HG02763 (cell line): Measurements from ENCODE around the gene ZNF668.
A peak's percentile ranks its signal among the peaks of the same experiment; 100 is the strongest.
"Not testable (repeated sequence)": the region's sequence is repeated elsewhere in the genome, so short reads cannot be mapped to it uniquely, and the experiment has no call there.

ENCODE experiments used
- ATAC-seq: cut with Tn5 transposase; IDR thresholded peaks from one replicate; pipeline ENCODE4 v1.9.1; 2021; ENCODE audit warnings: mild to moderate bottlenecking, moderate library complexity; ENCODE audit not compliant: unreplicated experiment

Gene ZNF668

GRCh38 chr16:31061126-31061812 lies 12.8 kb downstream of the ZNF668 start:
- ATAC-seq = no peak

GRCh38 chr16:31055613-31056012 lies 18.4 kb downstream of the ZNF668 start:
- no peak for ATAC-seq

- ATAC-seq = no peak
These were observed 21.9 kb downstream of the ZNF668 start for GRCh38 chr16:31052114-31052513.

- no peak for ATAC-seq
These were observed 23.6 kb downstream of the ZNF668 start for GRCh38 chr16:31050280-31051030.

GRCh38 chr16:31043898-31044481 lies 30.1 kb downstream of the ZNF668 start:
- no peak for ATAC-seq

- ATAC-seq = no peak
These were observed 30.7 kb downstream of the ZNF668 start for GRCh38 chr16:31043352-31043751.

- ATAC-seq = no peak
These were observed 31.2 kb downstream of the ZNF668 start for GRCh38 chr16:31042866-31043265.

GRCh38 chr16:31038993-31039392 lies 35.0 kb downstream of the ZNF668 start:
- ATAC-seq = no peak

GRCh38 chr16:31036691-31037090 lies 37.3 kb downstream of the ZNF668 start:
- no peak for ATAC-seq

- ATAC-seq = peak; percentile 41
These were observed 40.1 kb downstream of the ZNF668 start for GRCh38 chr16:31033709-31034492.

- peak; percentile 83 for ATAC-seq
These were observed 41.0 kb downstream of the ZNF668 start, which contains the start of gene STX4 for GRCh38 chr16:31032736-31033708. Gene STX4, plus strand, starts transcription at chr16:31033558. Its CDS starts 248 bp downstream, at chr16:31033806.

- no peak for ATAC-seq
These were observed 42.8 kb downstream of the ZNF668 start for GRCh38 chr16:31031276-31031675.

GRCh38 chr16:31029272-31029671 lies 44.8 kb downstream of the ZNF668 start:
- ATAC-seq = no peak

- no peak for ATAC-seq
These were observed 48.7 kb downstream of the ZNF668 start for GRCh38 chr16:31025339-31025738.

GRCh38 chr16:31023627-31024226 lies 50.3 kb downstream of the ZNF668 start:
- no peak for ATAC-seq

GRCh38 chr16:31023252-31023602 lies 50.8 kb downstream of the ZNF668 start:
- no peak for ATAC-seq

- ATAC-seq = no peak
These were observed 51.3 kb downstream of the ZNF668 start for GRCh38 chr16:31022544-31023251.

- no peak for ATAC-seq
These were observed 53.5 kb downstream of the ZNF668 start for GRCh38 chr16:31020536-31020935.

GRCh38 chr16:31017756-31018155 lies 56.3 kb downstream of the ZNF668 start:
- not testable (repeated sequence) for ATAC-seq
